ENCODE results near the gene CADPS. TPM values are rescaled to one million over a fixed set of nuclear protein-coding genes. Genes with fewer than 3 reads are reported as not detected.

CADPS gene
- total RNA-seq, 1 donor from 2014 or later: 270 TPM

GRCh38 chr3:62655056-62655690 lies 220.0 kb downstream of the CADPS start:
- FAIRE-seq (no peak), DNase-seq (ENCODE audit: low spot score in 2 of 2) (no peak)

DNA sequence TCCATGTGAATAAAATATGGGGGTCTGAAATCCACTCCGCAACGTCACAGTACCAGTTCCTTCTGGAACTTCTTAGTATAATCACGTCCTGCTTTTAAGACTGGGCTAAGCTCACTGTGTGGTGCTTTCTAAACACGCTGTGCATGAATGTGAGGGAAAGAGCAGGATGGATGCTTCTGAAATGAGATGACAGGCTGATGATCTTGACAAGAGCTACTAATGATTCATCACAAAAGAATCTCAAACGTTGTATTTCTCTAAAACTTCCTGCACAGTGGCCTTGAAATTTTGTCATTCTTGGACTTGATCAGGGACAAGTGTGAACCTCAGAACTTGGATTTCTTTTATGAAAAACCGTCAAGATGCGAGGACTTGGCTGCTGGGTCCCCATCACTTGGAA lies 221.4 kb downstream of the CADPS start:
- no peak for FAIRE-seq

DNA sequence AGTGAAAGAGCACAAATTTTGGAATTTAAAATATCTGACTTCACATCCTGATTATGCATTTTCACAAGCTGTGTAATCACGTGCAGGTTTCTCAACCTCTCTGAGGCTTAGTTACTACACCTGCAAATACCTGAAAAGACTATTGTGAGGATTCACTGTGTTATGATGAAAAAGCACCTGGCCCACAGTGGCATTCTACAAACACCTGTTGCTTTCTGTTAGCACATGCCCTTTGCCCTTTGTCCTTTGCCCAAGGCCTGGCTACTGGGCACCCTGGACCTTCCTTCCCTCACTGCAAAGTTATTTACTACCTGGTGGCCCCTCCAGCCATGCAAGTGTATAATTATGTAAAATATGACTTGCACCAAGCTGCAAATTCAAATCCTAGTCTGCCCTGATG lies 227.5 kb downstream of the CADPS start:
- FAIRE-seq (no peak), DNase-seq (ENCODE audit: low spot score in 2 of 2) (no peak)

More for the DNA sequence above, 221.4 kb downstream of the CADPS start:
- DNase-seq (ENCODE audit: low spot score in 2 of 2): no peak

DNA sequence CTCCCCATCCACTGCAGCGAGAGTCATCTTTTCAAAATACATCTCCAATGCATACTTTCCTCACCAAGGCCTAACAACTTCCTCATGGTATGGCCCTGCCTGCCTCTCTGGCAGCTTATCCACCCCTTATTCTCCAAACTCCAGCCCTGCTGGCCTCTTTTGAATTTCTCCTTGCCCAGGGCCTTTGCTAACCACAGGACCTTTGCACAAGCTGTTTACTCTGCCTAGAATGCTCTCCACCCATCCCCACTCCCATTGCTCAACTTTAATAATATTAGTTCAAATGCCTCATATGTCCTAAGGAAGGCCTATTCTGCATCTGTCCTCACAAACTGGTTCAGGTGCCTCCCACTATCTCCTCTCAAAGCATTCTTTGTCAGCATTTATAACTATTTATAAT lies 230.7 kb downstream of the CADPS start:
- DNase-seq (ENCODE audit: low spot score in 2 of 2): no peak
- no peak for FAIRE-seq

DNA sequence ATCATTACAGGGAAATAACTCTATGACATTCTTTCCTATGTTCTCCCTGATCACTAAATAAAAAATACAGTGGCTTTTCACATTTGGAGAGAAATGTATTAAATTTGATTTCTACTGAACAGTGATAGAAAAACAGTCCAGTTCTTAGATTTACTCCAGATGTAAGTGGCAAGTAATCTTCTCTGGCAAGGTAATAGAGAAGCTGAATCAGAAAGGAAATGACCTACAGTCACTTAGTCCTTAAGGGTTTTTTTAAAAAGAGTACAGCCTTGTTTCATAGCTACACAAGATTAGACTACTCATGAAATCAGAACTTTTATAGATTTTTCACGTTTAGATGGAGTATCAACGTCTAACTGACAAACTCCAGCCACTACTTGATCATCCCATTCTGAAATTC lies 236.9 kb downstream of the CADPS start:
- FAIRE-seq: no peak
- DNase-seq (ENCODE audit: low spot score in 2 of 2): no peak

DNA sequence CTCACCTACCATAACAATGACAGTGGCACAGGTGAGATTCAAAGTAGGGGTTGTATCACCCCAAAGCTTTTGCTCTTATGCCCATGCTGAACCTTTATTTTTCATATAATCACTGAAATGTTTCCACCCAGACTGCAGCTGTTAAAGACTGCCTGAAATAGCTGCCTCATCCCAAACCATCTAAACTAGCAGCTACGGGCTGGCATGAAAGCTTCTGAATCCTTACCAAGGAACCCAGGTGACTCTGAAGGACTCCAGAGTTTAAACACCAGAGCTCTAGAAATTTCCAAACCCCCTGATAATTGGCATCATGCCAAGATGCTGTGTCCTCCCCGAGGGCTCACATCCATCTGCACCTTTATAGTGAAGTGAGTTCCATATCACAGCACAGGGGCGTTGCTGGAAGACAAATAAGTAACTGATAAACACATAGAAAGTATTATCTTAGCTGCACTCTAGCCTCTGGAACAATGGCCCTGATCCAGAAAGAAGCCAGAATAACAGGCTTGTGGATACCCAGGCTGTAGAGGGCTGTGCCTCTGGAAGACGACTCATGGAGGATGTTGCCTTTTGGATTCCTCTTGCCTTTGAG lies 238.9 kb downstream of the CADPS start:
- FAIRE-seq: no peak
- no peak for DNase-seq (ENCODE audit: low spot score in 2 of 2)

GRCh38 chr3:62632510-62633294 lies 242.5 kb downstream of the CADPS start:
- DNase-seq (ENCODE audit: low spot score in 2 of 2) (no peak), FAIRE-seq (no peak)

DNA sequence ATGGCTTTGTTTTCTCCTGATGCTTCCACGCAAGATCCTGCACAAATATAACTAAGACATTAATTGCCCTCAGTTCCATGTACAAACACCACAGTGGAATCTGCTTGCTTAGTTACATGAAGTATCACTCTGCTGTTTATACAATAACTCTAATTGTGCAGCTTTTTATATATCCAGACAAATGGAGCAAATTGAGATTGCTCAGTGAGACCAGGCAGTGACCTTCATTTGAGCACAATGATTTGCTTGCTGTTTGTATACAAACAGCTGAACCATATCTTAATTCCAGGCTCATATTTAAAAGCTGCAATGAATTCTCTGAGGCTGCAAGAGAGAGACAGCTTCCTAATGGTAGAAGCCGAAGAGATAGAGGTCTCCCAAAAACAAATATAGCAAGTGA lies 243.7 kb downstream of the CADPS start:
- no peak for DNase-seq (ENCODE audit: low spot score in 2 of 2)
- FAIRE-seq: no peak

DNA sequence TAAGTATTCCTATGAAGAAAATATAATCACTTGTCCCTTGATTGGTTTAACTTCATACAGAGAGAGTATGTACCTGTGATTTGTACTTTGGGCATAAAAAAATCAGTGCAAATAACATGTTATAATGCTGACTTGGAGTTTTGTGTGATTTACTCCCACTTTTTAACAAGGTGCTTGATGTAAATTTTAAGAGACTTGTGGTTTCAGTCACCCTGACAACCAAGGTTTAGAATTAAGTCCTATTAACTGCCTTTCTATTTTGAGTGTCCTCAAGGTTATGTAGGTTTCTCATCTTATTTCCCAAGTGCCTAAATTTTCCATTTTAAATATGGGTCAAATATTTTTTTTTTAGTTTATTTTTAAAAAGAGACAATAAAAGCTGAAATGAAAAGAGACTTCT lies 244.6 kb downstream of the CADPS start:
- FAIRE-seq (no peak), DNase-seq (ENCODE audit: low spot score in 2 of 2) (no peak)

DNA sequence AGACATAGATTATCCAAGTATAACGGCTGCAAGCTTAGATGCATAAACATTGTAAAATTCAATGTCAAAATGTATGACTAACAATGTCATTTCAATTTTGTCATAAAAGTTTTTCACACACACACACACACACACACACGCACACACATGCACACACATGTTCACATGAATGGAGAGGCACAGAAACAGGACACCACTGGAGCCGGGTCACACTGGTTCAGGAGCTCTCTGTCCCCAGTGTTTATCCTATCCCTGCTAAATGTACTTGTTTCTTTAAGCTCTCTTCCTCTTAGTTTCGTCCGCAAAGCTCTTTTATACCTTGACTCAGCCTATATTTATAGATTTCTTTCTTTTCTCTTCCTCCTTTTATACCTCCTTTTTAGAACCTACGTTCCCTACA lies 249.9 kb downstream of the CADPS start:
- DNase-seq (ENCODE audit: low spot score in 2 of 2) (no peak), FAIRE-seq (no peak)

- no peak for DNase-seq (ENCODE audit: low spot score in 2 of 2)
- no peak for FAIRE-seq
These were observed 251.0 kb downstream of the CADPS start for GRCh38 chr3:62624185-62624584.

DNA sequence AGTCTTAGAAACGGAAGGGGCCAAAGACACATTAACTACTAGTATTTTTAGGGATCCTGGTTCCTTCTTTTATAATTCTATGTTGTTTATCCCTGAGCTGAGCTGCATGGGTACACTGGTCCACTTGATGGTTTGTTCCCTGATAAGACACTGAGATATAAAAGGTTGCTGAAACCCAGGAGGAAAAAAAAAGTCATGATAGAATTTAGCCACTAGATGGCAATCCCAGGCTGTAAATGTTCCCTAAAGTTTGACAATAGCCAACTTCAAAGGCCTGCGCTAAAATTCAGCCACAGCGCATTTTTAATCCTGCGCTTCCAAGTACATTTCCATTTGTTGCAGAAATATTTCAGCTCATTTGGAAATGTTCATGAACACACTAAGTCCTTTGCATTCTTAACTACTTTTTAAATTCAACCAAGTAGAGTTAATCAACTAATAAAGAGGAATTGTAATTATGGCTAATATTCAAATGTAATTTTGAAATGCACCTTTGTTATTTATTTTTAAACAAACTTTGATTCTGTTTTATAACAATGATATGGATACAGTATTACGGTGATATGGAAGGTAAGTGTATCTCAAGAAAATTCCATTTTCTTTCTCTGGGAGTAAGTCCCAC lies 252.6 kb downstream of the CADPS start:
- peak in 1 of 2 donors; percentile 12 for DNase-seq (ENCODE audit: low spot score in 2 of 2)
- FAIRE-seq: peak; percentile 31

- FAIRE-seq (no peak), DNase-seq (ENCODE audit: low spot score in 2 of 2) (no peak)
These were observed 253.3 kb downstream of the CADPS start for GRCh38 chr3:62621925-62622324.

- FAIRE-seq (no peak), DNase-seq (ENCODE audit: low spot score in 2 of 2) (no peak)
These were observed 254.0 kb downstream of the CADPS start for GRCh38 chr3:62621176-62621575.

GRCh38 chr3:62615258-62615849 lies 259.9 kb downstream of the CADPS start:
- DNase-seq (ENCODE audit: low spot score in 2 of 2) (no peak), FAIRE-seq (no peak)

DNA sequence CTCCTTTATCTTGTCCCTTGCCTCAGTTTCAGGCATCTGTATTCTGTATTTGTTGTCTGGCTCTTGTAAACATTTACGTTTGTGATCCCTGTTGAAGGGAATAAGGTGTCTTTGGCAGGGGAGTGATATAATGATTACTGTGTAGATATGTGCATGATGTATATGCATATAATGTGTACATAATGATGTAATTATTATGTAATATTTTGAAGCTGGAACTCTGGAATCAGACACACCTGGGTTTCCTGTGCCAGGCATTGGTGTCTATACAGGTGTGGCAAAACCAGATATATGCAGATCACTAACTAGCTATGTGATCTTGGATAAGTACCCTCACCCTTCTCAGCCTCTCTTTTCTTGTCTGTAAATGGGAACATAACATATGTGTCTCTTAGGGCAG lies 260.7 kb downstream of the CADPS start:
- FAIRE-seq (no peak), DNase-seq (ENCODE audit: low spot score in 2 of 2) (no peak)

DNA sequence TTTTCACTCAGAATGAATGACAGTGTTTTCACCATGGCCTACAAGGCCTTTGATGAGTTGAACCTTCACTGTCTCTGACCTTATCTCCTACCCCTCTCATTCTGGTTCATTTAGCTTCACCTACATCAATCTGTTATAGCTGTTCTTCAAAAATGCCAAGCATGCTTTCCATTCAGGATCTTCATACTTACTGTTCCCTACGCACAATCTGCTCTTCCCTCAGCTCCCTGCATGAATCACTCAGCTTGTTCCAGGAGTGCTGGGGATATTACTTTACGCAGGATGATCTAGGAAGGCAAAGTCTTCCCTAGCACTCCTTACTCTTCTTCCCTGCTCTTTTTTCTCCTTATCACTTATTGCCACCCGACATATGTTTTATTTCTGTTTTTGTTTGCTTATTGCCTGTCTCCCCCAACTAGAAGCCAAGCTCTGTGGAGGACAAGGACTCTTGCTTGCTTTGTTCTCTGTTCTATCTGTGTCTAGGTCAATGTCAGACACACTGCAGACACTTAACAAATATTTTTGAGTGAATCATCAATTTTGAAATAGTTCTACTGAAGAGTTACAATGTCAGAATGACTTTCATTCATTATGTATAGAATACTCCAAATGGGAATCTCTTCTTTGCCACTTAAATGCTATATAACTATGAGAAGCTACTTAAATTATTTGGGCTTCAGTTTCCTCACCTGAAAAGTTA lies 263.5 kb downstream of the CADPS start:
- FAIRE-seq (no peak), DNase-seq (ENCODE audit: low spot score in 2 of 2) (no peak)

DNA sequence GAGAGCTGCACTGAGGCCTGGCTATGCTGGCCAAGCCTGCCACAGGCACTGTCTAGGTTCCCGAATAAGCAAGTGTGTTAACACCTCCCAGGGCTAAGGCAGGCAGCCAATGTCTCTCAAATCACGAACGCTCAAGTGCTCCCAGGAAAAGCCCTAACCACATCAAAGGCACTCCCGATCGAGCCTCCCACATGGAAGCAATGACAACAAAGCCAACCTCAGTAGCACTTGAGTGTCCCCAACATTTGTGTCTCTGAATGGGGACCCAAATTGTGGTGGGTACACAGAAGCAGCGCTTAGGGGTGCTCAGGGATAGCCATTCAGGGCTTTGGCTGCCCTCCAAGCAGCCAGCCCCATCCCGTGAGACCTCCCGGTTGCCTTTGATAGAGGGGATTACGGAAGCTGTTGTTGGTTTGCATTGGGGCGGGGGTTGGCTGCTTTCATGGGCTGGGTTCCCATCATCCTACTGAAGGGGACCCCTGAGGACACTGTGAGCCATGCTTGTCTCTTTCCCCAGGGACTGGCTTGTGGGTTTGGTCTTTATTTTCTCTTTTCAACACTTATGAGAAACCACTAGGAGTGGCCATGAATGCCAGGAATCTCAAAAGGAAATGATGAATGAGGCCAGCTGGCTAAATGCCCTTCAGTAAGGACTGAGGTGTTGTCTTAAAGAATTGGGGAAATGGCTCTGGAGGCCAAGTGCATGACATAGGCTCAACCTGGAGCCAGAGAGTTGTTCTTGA lies 267.8 kb downstream of the CADPS start:
- DNase-seq (ENCODE audit: low spot score in 2 of 2) (no peak), FAIRE-seq (no peak)

GRCh38 chr3:62605413-62606068 lies 269.7 kb downstream of the CADPS start:
- no peak for DNase-seq (ENCODE audit: low spot score in 2 of 2)

More at GRCh38 chr3:62605413-62606068, 269.7 kb downstream of the CADPS start:
- FAIRE-seq: no peak
